GM18870 (cell line): ENCODE measurements around the gene CACNG7.
"Not testable (repeated sequence)": the region's sequence is repeated elsewhere in the genome, so short reads cannot be mapped to it uniquely, and the experiment has no call there.

Experiments
- ATAC-seq: cut with Tn5 transposase; IDR thresholded peaks from one replicate; pipeline ENCODE4 v1.9.1; 2021; ENCODE audit warnings: moderate library complexity; ENCODE audit not compliant: unreplicated experiment

The CACNG7 gene

DNA sequence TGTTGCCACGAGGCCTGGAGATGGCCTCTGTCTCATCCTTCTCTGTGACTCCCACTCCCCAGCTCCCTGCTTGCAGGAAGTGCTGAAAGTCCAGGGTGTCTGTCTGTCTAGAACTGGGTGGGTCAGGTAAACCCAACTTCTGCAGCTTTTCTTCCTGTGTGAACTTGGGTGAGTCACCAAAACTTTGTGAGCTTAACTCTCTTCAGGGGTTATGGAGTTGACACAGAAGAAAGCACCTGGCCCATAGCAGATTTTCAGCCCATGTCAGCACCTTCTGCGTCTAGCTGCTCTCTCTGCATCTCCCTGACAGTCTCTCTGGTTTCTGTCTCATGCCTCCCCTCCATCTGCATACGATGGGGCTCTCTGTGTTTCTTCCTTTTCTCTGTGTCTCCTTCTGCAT lies 4.2 kb upstream of the CACNG7 start:
- ATAC-seq = no peak

DNA sequence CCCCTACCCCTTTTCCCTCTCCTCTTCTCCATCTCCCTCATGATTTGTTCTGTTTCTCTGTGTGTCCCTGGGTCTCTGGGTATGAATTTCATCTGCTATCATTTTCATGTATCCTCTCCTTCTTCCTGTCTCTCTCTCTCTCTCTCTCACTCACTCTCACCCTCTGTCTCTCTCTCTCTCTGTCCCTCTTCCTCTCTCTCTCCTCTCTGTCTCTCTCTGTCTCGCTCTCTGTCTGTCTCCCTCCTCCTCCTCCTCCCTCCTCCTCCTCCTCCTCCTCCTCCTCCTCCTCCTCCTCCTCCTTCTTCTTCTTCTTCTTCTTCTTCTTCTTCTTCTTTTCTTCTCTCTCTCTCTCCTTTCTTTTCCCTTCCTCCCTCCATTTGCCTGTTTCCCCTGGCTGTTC lies 3.3 kb upstream of the CACNG7 start:
- no peak for ATAC-seq

DNA sequence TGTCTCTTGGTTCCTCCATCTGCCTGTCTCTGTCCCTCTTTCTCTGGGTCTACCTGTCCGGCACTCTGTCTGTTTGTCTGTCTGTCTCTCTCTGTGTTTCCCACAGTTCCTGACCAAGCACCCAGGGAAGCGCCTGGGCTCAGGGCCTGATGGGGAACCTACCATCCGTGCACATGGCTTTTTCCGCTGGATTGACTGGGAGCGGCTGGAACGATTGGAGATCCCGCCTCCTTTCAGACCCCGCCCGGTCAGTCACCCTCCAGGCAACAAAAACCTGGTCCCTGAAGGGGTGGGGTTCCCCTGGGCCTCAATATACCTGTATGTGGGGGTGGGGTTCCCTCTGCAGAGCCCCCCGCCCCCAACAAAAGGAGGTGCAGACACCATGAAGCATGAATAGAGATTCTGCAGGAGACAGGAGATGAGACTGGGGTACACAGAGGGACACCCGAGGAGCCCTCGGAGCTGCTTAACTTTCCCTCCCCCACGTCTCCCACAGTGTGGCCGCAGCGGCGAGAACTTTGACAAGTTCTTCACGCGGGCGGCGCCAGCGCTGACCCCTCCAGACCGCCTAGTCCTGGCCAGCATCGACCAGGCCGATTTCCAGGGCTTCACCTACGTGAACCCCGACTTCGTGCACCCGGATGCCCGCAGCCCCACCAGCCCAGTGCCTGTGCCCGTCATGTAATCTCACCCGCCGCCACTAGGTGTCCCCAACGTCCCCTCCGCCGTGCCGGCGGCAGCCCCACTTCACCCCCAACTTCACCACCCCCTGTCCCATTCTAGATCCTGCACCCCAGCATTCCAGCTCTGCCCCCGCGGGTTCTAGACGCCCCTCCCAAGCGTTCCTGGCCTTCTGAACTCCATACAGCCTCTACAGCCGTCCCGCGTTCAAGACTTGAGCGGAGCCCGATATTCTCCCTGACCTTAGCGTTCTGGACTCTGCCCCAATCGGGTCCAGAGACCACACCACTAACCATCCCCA lies 2.6 kb upstream of the CACNG7 start:
- ATAC-seq = no peak

GRCh38 chr19:53907193-53907581 lies 1.9 kb upstream of the CACNG7 start:
- ATAC-seq = no peak

DNA sequence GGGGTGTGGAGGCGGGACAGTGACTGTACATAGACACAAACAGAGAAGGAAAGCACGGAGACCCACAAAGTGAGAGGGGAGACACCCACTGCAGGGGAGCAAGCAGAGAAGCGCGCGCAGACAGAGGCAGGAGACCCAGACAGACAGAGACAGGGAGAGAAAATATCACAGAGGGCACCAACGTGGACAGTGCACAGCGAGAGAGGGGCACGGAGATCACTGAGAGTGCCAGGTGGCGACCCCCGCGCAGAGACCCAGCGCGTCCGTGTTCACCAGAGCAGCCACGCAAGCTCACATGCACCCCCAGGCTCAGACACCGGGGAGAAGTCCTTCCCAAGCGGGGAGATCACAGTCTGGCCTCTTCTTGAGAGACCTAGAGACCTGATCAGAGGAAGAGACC lies 1.4 kb upstream of the CACNG7 start:
- ATAC-seq = no peak

GRCh38 chr19:53908106-53908934 lies 758 bp upstream of the CACNG7 start:
- no peak for ATAC-seq

DNA sequence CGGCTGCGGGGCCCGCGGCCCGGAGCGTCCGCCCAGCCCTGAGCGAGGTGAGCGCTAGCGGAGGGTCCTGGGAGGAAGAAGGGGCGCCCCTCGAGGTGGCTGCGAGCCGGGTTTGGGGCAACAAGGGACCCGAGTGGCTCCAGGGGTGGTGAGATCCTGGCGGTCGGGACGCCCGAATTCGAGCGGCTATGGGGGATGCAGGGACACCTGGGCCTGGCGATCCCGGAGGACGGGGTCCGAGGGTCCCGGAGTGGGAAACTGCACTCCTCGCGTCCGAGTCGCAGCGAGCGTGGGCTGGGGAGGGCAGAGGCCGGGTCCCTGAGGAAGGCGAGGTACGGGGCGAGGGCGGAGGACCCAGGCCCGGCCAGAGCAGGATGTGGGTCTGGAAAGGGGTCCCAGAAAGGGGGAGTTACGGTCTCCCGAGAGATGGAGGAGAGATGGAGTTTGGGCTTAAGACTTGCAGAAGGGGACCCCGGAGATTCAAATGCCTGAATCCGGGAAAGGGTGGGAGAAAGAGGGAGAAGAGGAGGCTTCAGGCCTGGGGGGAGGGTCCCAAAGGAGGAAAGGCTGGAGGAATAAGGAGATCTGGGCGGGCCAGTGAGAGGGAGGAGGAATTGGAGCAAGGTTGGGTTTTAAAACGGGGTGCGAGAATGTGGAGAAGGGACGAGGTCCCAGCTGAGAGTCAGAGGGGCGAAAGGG lies 542 bp downstream of the CACNG7 start:
- no peak for ATAC-seq

DNA sequence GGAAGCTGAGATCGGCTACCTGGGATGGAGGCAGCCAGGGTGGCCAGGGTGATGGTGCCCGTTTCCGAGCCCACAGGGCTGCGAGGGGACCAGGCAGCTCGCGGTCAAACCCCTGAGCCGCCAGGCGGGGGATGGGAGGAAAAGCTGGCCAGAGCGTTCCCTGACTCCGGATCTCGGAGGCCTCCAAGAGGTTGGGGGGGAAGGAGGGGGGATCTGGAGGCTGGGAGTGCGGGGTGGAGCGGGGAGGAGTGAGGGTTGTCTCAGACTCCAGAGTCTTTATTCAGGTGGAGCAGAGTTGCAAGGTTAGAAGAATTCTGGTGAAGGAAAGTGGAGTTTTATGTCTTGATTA lies 1.1 kb downstream of the CACNG7 start:
- ATAC-seq = no peak

DNA sequence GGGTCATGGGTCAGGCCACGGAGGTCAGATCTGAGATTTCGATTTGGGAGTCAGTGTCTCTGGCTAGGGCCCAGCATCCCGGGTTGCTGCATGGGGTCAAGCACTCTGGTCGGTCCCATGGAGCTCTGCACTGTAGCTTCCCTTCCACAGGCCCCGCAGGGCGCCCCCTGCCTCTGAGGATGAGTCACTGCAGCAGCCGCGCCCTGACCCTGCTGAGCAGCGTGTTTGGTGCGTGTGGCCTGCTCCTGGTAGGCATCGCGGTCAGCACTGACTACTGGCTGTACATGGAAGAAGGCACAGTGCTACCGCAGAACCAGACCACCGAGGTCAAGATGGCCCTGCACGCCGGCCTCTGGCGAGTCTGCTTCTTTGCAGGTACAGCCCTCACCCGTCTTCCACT lies 3.6 kb downstream of the CACNG7 start:
- ATAC-seq = no peak

GRCh38 chr19:53915000-53915399 lies 5.9 kb downstream of the CACNG7 start:
- no peak for ATAC-seq

DNA sequence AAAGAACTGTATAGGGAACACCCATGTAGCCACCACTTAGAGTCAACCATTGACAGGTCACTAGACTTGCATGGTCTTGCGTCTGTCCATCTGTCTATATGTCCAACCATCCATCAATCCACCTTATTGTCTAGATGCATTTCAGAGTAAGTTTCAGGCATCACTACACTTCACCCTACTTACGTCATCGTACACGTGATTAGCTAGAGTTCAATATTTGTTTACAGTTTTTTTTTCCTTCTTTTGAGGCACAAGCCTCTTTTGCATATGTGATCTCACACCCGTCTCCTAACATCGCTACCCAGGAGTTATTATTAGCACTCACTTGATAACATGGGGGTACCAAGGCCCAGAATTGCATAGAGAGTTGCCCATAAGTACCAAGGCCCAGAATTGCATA lies 6.9 kb downstream of the CACNG7 start:
- ATAC-seq = no peak

- no peak for ATAC-seq
Measured at GRCh38 chr19:53917356-53917755, 8.3 kb downstream of the CACNG7 start.

- ATAC-seq = no peak
Measured at GRCh38 chr19:53927739-53928138, 18.7 kb downstream of the CACNG7 start.

DNA sequence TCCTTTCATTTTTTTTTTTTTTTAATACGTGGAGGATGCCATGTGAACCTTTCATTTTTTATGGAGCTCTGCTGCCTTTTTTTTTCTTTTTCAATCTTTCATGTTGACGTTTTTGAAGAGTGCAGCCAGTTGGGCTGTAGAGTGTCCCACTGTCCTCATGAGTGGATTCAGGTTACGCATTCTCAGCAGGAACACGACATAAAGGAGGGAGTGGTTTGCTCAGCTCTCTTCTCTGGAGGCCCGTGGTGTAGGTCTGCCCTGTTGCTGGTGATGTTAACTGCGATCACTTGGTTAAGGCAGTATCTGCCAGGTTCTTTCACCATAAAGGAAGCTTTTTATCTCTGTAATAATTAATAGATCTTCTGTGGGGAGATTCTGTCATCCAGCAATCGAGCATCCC lies 27.0 kb downstream of the CACNG7 start:
- no peak for ATAC-seq

GRCh38 chr19:53942001-53942786 lies 33.1 kb downstream of the CACNG7 start:
- ATAC-seq = no peak

- no peak for ATAC-seq
Measured at GRCh38 chr19:53944416-53944815, 35.3 kb downstream of the CACNG7 start.

DNA sequence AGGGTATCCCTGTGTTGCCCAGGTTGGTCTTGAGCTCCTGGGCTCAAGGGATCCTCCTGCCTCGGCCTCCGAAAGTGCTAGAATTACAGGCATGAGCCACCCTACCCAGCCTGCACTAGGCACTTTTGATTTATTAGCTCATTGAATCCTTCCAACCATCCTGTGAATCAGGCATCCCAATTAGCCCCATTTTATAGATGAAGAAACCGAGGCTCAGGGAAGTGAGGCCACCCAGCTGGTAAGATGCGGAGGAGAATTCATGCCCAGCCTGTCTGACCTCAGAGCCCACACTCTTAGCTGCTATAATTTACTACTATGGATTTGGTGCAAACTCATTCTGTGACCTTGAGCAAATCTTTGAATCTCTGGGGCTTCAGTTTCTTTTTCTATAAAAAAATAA lies 35.9 kb downstream of the CACNG7 start:
- no peak for ATAC-seq

- no peak for ATAC-seq
Measured at GRCh38 chr19:53945441-53945840, 36.4 kb downstream of the CACNG7 start.

GRCh38 chr19:53945998-53946397 lies 36.9 kb downstream of the CACNG7 start:
- ATAC-seq = no peak

DNA sequence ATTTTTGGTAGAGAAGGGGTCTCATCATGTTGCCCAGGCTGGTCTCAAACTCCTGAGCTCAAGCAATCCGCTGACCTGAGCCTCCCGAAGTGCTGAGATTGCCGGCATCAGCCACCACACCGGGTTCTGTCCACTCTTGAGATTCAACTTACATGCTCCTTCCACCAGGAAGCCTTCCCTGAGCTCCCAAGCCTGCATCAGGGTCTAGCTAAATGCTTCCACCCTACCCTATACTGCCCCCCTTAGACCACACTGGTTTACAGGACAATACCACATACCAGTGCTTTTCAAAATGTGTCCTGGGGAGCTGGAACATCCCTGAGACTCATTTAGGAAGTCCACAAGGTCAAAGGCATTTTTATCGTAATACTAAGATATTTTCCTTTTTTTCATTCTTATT lies 38.5 kb downstream of the CACNG7 start:
- ATAC-seq = no peak

GRCh38 chr19:53948611-53949010 lies 39.5 kb downstream of the CACNG7 start:
- ATAC-seq = not testable (repeated sequence)
